ENCODE results near the gene METTL26. TPM values are rescaled to one million over a fixed set of nuclear protein-coding genes. Genes with fewer than 3 reads are reported as not detected.

The METTL26 gene
- total RNA-seq, 1 experiment from 2014 or later: 149 TPM

GRCh38 chr16:633336-634050 is 2.6 kb downstream of the METTL26 start:
- no peak overlapping the region for H3K4me3 ChIP-seq (ENCODE audit: low read length)
- H4K20me1 ChIP-seq (ENCODE audit: insufficient read depth, low read depth, low read length): peaks cover 7% of the 10 kb centered on the region; the same call in 1 of the 2 replicates
- no peak overlapping the region for H2AFZ ChIP-seq (ENCODE audit: low read length)
- 0 out of 2 replicates have a peak, but pooled peaks cover 4% of the 10 kb centered on the region for H3K36me3 ChIP-seq (ENCODE audit: insufficient read depth, low read length)
- H3K4me1 ChIP-seq (ENCODE audit: low read length): peaks cover 23% of the 10 kb centered on the region
- no peak overlapping the region for H3K9ac ChIP-seq (ENCODE audit: low read length)
- no peak for DNase-seq
- no peaks in the 10 kb centered on the region for H3K27me3 ChIP-seq (ENCODE audit: low read length)
- no peak overlapping the region for H3K4me2 ChIP-seq (ENCODE audit: low read depth, low read length, poor library complexity, severe bottlenecking)
- H3K9me3 ChIP-seq (ENCODE audit: low read length): no peaks in the 10 kb centered on the region
- peaks cover 20% of the 10 kb centered on the region for H3K79me2 ChIP-seq (ENCODE audit: low read length)
- no peak overlapping the region for H3K27ac ChIP-seq (ENCODE audit: low read length)
- no peaks in the 10 kb centered on the region for H3K9me2 ChIP-seq (replicated peaks; ENCODE audit: insufficient read depth, low read length)

GRCh38 chr16:632486-633335 is 3.4 kb downstream of the METTL26 start:
- Histone ChIP-seq H2AFZ (ENCODE audit: low read length) (no peak overlapping the region), H3K4me2 (ENCODE audit: low read depth, low read length, poor library complexity, severe bottlenecking) (no peak overlapping the region), H3K27ac (ENCODE audit: low read length) (no peak overlapping the region), H3K79me2 (ENCODE audit: low read length) (peaks cover 20% of the 10 kb centered on the region), H3K27me3 (ENCODE audit: low read length) (no peaks in the 10 kb centered on the region), H4K20me1 (ENCODE audit: insufficient read depth, low read depth, low read length) (peaks cover 7% of the 10 kb centered on the region; the same call in 1 of the 2 replicates), H3K36me3 (ENCODE audit: insufficient read depth, low read length) (0 out of 2 replicates have a peak, but pooled peaks cover 4% of the 10 kb centered on the region), H3K4me1 (ENCODE audit: low read length) (peaks cover 23% of the 10 kb centered on the region), H3K9me2 (replicated peaks; ENCODE audit: insufficient read depth, low read length) (no peaks in the 10 kb centered on the region), H3K4me3 (ENCODE audit: low read length) (no peak overlapping the region), H3K9me3 (ENCODE audit: low read length) (no peaks in the 10 kb centered on the region), H3K9ac (ENCODE audit: low read length) (no peak overlapping the region)
- no peak for DNase-seq

- Histone ChIP-seq H3K9ac (ENCODE audit: low read length) (no peak overlapping the region), H3K9me2 (replicated peaks; ENCODE audit: insufficient read depth, low read length) (no peaks in the 10 kb centered on the region), H4K20me1 (ENCODE audit: insufficient read depth, low read depth, low read length) (peaks cover 7% of the 10 kb centered on the region; the same call in 1 of the 2 replicates), H3K27me3 (ENCODE audit: low read length) (no peaks in the 10 kb centered on the region), H2AFZ (ENCODE audit: low read length) (no peak overlapping the region), H3K79me2 (ENCODE audit: low read length) (peaks cover 20% of the 10 kb centered on the region), H3K4me2 (ENCODE audit: low read depth, low read length, poor library complexity, severe bottlenecking) (no peak overlapping the region), H3K4me3 (ENCODE audit: low read length) (no peak overlapping the region), H3K36me3 (ENCODE audit: insufficient read depth, low read length) (0 out of 2 replicates have a peak, but pooled peaks cover 4% of the 10 kb centered on the region), H3K27ac (ENCODE audit: low read length) (no peak overlapping the region), H3K4me1 (ENCODE audit: low read length) (peaks cover 20% of the 10 kb centered on the region), H3K9me3 (ENCODE audit: low read length) (no peaks in the 10 kb centered on the region)
- no peak for DNase-seq
Measured at GRCh38 chr16:631808-632358, 4.2 kb downstream of the METTL26 start.

GRCh38 chr16:630815-631405 is 5.2 kb downstream of the METTL26 start, which contains the start of gene WFIKKN1:
TSS of gene WFIKKN1 (plus strand) at chr16:630985. CDS start at chr16:631254, 269 bp downstream.
- Histone ChIP-seq H3K79me2 (ENCODE audit: low read length) (peaks cover 19% of the 10 kb centered on the region), H3K36me3 (ENCODE audit: insufficient read depth, low read length) (0 out of 2 replicates have a peak, but pooled peaks cover 4% of the 10 kb centered on the region), H3K4me2 (ENCODE audit: low read depth, low read length, poor library complexity, severe bottlenecking) (no peak within 1 kb of the TSS), H4K20me1 (ENCODE audit: insufficient read depth, low read depth, low read length) (peaks cover 7% of the 10 kb centered on the region; the same call in 1 of the 2 replicates), H3K9ac (ENCODE audit: low read length) (no peak within 1 kb of the TSS), H3K9me2 (replicated peaks; ENCODE audit: insufficient read depth, low read length) (no peaks in the 10 kb centered on the region), H3K4me1 (ENCODE audit: low read length) (peaks cover 14% of the 10 kb centered on the region), H3K27ac (ENCODE audit: low read length) (no peak within 1 kb of the TSS), H3K4me3 (ENCODE audit: low read length) (no peak within 1 kb of the TSS), H3K27me3 (ENCODE audit: low read length) (no peaks in the 10 kb centered on the region), H2AFZ (ENCODE audit: low read length) (no peak within 1 kb of the TSS), H3K9me3 (ENCODE audit: low read length) (no peaks in the 10 kb centered on the region)
- no peak for DNase-seq

- no peak overlapping the region for H2AFZ ChIP-seq (ENCODE audit: low read length)
- H3K36me3 ChIP-seq (ENCODE audit: insufficient read depth, low read length): 0 out of 2 replicates have a peak, but pooled peaks cover 4% of the 10 kb centered on the region
- no peak overlapping the region for H3K4me2 ChIP-seq (ENCODE audit: low read depth, low read length, poor library complexity, severe bottlenecking)
- H3K9ac ChIP-seq (ENCODE audit: low read length): no peak overlapping the region
- no peaks in the 10 kb centered on the region for H3K9me3 ChIP-seq (ENCODE audit: low read length)
- H3K27ac ChIP-seq (ENCODE audit: low read length): no peak overlapping the region
- no peak for DNase-seq
- no peaks in the 10 kb centered on the region for H3K9me2 ChIP-seq (replicated peaks; ENCODE audit: insufficient read depth, low read length)
- peaks cover 13% of the 10 kb centered on the region for H3K79me2 ChIP-seq (ENCODE audit: low read length)
- H3K27me3 ChIP-seq (ENCODE audit: low read length): no peaks in the 10 kb centered on the region
- H3K4me1 ChIP-seq (ENCODE audit: low read length): peaks cover 14% of the 10 kb centered on the region
- H4K20me1 ChIP-seq (ENCODE audit: insufficient read depth, low read depth, low read length): peaks cover 7% of the 10 kb centered on the region; the same call in 1 of the 2 replicates
- H3K4me3 ChIP-seq (ENCODE audit: low read length): no peak overlapping the region
Measured at GRCh38 chr16:630249-630814, 5.8 kb downstream of the METTL26 start.

GRCh38 chr16:629833-630248 is 6.3 kb downstream of the METTL26 start:
- no peak for DNase-seq
- Histone ChIP-seq H3K9ac (ENCODE audit: low read length) (no peak overlapping the region), H3K36me3 (ENCODE audit: insufficient read depth, low read length) (0 out of 2 replicates have a peak, but pooled peaks cover 4% of the 10 kb centered on the region), H2AFZ (ENCODE audit: low read length) (no peak overlapping the region), H3K9me2 (replicated peaks; ENCODE audit: insufficient read depth, low read length) (no peaks in the 10 kb centered on the region), H3K4me3 (ENCODE audit: low read length) (no peak overlapping the region), H3K27ac (ENCODE audit: low read length) (no peak overlapping the region), H3K27me3 (ENCODE audit: low read length) (no peaks in the 10 kb centered on the region), H3K9me3 (ENCODE audit: low read length) (no peaks in the 10 kb centered on the region), H3K79me2 (ENCODE audit: low read length) (peaks cover 8% of the 10 kb centered on the region), H3K4me1 (ENCODE audit: low read length) (peaks cover 13% of the 10 kb centered on the region), H3K4me2 (ENCODE audit: low read depth, low read length, poor library complexity, severe bottlenecking) (no peak overlapping the region), H4K20me1 (ENCODE audit: insufficient read depth, low read depth, low read length) (peaks cover 2% of the 10 kb centered on the region; the same call in 1 of the 2 replicates)

GRCh38 chr16:629185-629832 is 6.8 kb downstream of the METTL26 start:
- Histone ChIP-seq H3K79me2 (ENCODE audit: low read length) (peaks cover 3% of the 10 kb centered on the region; the same call in 1 of the 2 replicates), H3K4me1 (ENCODE audit: low read length) (peaks cover 15% of the 10 kb centered on the region), H3K27ac (ENCODE audit: low read length) (no peak overlapping the region), H3K27me3 (ENCODE audit: low read length) (no peaks in the 10 kb centered on the region), H3K9me2 (replicated peaks; ENCODE audit: insufficient read depth, low read length) (no peaks in the 10 kb centered on the region), H3K4me2 (ENCODE audit: low read depth, low read length, poor library complexity, severe bottlenecking) (no peak overlapping the region), H3K4me3 (ENCODE audit: low read length) (no peak overlapping the region), H3K9ac (ENCODE audit: low read length) (no peak overlapping the region), H4K20me1 (ENCODE audit: insufficient read depth, low read depth, low read length) (0 out of 2 replicates have a peak, but pooled peaks cover under 1% of the 10 kb centered on the region), H3K36me3 (ENCODE audit: insufficient read depth, low read length) (0 out of 2 replicates have a peak, but pooled peaks cover 2% of the 10 kb centered on the region), H2AFZ (ENCODE audit: low read length) (no peak overlapping the region), H3K9me3 (ENCODE audit: low read length) (no peaks in the 10 kb centered on the region)
- no peak for DNase-seq

Measured in Karpas-422 (cell line).